ENCODE data around the gene DLG5.

DLG5 gene

DNA sequence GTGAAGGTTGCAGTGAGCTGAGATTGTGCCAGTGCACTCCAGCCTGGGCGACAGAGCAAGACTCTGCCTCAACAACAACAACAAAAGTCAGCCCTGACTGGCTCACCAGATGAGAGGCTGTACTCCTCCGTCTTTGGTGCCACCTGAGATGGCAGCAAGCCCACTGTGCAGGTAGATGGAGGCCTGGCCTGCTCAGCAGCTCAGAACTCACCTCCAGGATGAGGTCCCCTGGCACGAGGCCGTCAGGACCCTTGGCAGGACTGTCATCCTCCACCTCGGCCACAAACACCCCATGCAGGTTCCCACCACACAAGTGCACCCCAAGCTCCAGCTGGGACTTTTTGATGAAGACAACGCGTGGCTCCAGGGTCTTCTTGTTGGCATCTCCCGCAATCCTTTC is 117.2 kb downstream of the DLG5 start:
- H3K4me3 ChIP-seq (ENCODE audit: low read length), result no peak overlapping the region
- H3K27me3 ChIP-seq (ENCODE audit: control insufficient read depth, insufficient read depth, low read length), result no peaks in the 10 kb centered on the region
- no peak overlapping the region for H3K9ac ChIP-seq (ENCODE audit: low read length)
- H3K4me1 ChIP-seq (ENCODE audit: control insufficient read depth, insufficient read depth, low read length), result no peaks in the 10 kb centered on the region
- no peak overlapping the region for H3K27ac ChIP-seq (ENCODE audit: low read depth, low read length)
- H3K36me3 ChIP-seq (ENCODE audit: control insufficient read depth, insufficient read depth, low read length), result peaks cover 49% of the 10 kb centered on the region

DNA sequence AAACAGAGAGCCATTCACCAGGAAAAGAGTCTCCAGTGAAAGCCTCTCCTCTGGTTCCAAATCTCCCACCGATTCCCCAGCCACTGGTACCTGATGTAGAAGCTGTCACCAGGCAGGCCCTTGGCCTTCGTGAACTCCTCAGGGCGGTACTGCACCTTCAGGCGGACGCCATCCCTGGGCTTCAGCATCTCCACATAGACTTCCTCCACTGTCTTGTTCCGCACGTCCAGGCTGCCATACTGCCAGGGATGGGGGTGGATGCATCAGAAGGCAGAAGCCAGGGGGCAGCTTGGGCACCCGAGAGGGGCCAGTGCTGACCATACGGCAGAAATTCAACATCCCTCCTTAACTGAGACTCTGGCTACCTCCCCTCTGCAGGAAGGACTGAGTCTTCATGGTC is 118.8 kb downstream of the DLG5 start:
- H3K27me3 ChIP-seq (ENCODE audit: control insufficient read depth, insufficient read depth, low read length), result no peaks in the 10 kb centered on the region
- no peak overlapping the region for H3K27ac ChIP-seq (ENCODE audit: low read depth, low read length)
- no peak overlapping the region for H3K4me3 ChIP-seq (ENCODE audit: low read length)
- H3K36me3 ChIP-seq (ENCODE audit: control insufficient read depth, insufficient read depth, low read length), result peaks cover 49% of the 10 kb centered on the region
- H3K4me1 ChIP-seq (ENCODE audit: control insufficient read depth, insufficient read depth, low read length), result no peaks in the 10 kb centered on the region
- no peak overlapping the region for H3K9ac ChIP-seq (ENCODE audit: low read length)

DNA sequence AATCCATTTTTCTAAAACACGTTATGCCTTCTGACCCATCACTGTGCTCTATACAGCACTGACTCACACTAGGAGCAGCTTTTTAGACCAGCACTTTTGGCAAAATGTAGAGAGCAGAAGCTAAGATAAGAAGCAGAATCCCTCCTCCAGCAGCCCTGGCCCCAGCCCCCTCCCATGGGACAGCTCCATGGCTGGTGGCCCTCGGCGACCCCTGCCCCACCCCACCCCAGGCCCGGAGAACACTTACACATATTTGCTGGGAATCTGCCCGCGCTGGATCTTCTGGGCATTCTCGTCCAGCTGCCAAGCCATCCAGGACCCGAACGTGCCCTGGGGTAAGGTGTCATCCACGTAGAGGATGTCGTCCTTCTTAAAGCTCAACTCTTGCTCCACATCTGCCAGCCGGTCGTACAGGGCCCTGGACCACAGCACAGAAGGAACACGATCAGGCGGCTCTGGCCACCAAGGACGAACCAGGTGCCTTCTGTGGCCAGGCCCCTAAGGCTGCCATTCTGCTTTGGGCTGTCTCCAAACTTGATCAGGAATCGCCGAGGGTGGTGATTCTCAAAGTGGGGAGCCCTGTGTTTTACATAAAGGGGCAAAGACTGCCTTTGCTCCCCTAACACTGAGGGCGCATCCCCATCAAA is 119.9 kb downstream of the DLG5 start:
- Histone ChIP-seq H3K27me3 (ENCODE audit: control insufficient read depth, insufficient read depth, low read length) (no peaks in the 10 kb centered on the region), H3K4me3 (ENCODE audit: low read length) (no peak overlapping the region), H3K9ac (ENCODE audit: low read length) (no peak overlapping the region), H3K4me1 (ENCODE audit: control insufficient read depth, insufficient read depth, low read length) (no peaks in the 10 kb centered on the region), H3K27ac (ENCODE audit: low read depth, low read length) (no peak overlapping the region), H3K36me3 (ENCODE audit: control insufficient read depth, insufficient read depth, low read length) (peaks cover 43% of the 10 kb centered on the region)

DNA sequence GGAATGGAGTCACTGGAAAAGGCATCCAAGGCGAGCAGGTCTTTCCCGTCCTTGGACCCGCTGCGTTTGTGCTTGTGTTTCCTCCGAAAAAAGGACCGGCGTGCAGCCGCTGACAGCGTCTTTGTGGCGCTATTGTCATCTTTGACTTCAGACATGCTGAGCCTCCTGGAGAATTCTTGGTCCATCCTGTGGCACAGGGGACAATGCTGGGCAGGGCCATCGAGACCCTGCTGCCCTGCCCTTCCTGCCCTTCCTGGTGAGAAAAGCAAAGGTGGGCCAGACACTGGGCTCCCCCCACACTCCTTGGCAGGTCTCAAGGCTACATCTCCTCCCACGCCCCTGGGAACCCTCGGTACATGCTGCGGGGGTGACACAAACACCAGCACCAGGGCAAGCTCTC is 120.9 kb downstream of the DLG5 start:
- no peak overlapping the region for H3K4me3 ChIP-seq (ENCODE audit: low read length)
- H3K27ac ChIP-seq (ENCODE audit: low read depth, low read length), result no peak overlapping the region
- peaks cover 37% of the 10 kb centered on the region for H3K36me3 ChIP-seq (ENCODE audit: control insufficient read depth, insufficient read depth, low read length)
- H3K27me3 ChIP-seq (ENCODE audit: control insufficient read depth, insufficient read depth, low read length), result no peaks in the 10 kb centered on the region
- H3K4me1 ChIP-seq (ENCODE audit: control insufficient read depth, insufficient read depth, low read length), result no peaks in the 10 kb centered on the region
- H3K9ac ChIP-seq (ENCODE audit: low read length), result no peak overlapping the region

DNA sequence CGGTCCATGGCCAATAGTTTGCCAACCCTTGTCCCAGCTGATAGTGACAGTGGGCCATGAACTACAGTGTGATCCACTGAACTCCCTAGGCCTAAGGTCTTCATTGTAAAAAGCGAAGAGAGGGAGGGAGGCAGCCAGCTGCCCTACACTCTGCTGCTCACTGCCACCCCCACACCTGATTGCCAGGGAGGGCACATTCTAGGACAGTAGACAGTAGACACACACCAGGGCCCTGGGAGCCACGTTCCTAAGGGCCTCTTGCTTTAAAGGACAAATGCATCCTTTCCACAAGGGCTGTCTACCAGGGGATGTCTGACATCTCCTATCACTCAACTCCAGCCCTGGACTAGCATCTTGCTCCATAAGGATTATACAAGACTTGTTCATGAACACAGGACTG is 122.2 kb downstream of the DLG5 start:
- H3K27ac ChIP-seq (ENCODE audit: low read depth, low read length), result no peak overlapping the region
- H3K4me1 ChIP-seq (ENCODE audit: control insufficient read depth, insufficient read depth, low read length), result no peaks in the 10 kb centered on the region
- H3K36me3 ChIP-seq (ENCODE audit: control insufficient read depth, insufficient read depth, low read length), result peaks cover 28% of the 10 kb centered on the region
- H3K27me3 ChIP-seq (ENCODE audit: control insufficient read depth, insufficient read depth, low read length), result no peaks in the 10 kb centered on the region
- H3K4me3 ChIP-seq (ENCODE audit: low read length), result no peak overlapping the region
- no peak overlapping the region for H3K9ac ChIP-seq (ENCODE audit: low read length)

DNA sequence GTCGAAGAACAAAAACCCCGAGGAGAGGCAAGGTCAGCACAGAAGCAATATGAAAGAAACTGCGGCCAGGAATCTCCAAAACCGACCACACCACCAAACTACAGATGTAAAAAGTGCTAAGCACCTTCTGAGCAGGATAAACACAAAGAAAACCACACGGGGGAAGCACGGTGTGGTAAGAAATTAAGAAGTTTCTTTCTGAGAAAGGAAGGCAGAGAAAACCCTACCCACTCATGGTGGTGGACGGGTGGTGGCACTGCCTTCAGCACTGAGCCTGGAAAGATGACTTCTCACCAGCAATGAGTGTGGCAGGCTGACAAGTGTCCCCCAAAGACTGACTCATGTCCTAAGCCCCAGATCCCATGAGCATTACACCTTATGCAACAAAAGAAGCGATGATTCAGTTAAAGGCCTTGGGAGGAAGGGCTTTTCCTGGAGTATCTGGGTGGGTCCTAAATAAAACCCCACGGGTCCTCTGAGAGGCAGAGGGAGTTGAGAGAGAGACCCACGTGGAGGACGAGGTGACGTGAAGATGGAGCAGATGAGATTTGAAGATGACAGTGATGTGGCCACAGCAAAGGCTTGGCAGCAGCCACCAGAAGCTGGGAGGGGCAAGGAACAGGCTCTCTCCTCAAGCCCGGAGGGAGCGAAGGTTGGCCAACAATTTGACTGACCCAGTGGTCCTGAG is 124.9 kb downstream of the DLG5 start:
- Histone ChIP-seq H3K9ac (ENCODE audit: low read length) (no peak overlapping the region), H3K4me1 (ENCODE audit: control insufficient read depth, insufficient read depth, low read length) (no peaks in the 10 kb centered on the region), H3K4me3 (ENCODE audit: low read length) (no peak overlapping the region), H3K27ac (ENCODE audit: low read depth, low read length) (no peak overlapping the region), H3K27me3 (ENCODE audit: control insufficient read depth, insufficient read depth, low read length) (no peaks in the 10 kb centered on the region), H3K36me3 (ENCODE audit: control insufficient read depth, insufficient read depth, low read length) (peaks cover 25% of the 10 kb centered on the region)

DNA sequence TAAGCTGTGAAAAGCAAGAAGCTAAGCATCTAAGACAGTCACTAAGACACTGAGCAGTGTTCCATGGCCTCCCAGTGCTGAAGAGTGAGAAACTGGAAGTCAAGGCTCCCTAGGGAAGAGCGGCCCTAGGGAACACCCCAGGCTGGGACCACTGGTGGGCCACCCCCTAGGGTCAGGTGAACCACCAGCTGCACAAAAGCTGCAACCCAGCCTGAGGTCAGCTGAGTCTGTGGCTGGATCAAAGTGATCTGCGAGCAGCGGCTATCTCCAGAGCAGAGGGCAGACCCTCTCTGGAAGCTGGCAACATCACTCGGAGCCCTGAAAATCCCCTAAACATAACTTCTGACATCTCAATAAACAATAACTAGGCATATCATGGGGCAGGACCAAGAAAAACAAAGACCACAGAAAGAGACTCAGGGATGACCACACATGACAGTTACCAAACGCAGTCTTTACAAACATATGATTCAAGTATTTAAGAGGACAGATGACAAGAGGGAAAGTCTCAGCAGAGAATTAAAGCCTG is 125.8 kb downstream of the DLG5 start:
- H3K4me3 ChIP-seq (ENCODE audit: low read length), result no peak overlapping the region
- peaks cover 31% of the 10 kb centered on the region for H3K36me3 ChIP-seq (ENCODE audit: control insufficient read depth, insufficient read depth, low read length)
- no peaks in the 10 kb centered on the region for H3K4me1 ChIP-seq (ENCODE audit: control insufficient read depth, insufficient read depth, low read length)
- H3K27ac ChIP-seq (ENCODE audit: low read depth, low read length), result no peak overlapping the region
- H3K9ac ChIP-seq (ENCODE audit: low read length), result no peak overlapping the region
- H3K27me3 ChIP-seq (ENCODE audit: control insufficient read depth, insufficient read depth, low read length), result no peaks in the 10 kb centered on the region

DNA sequence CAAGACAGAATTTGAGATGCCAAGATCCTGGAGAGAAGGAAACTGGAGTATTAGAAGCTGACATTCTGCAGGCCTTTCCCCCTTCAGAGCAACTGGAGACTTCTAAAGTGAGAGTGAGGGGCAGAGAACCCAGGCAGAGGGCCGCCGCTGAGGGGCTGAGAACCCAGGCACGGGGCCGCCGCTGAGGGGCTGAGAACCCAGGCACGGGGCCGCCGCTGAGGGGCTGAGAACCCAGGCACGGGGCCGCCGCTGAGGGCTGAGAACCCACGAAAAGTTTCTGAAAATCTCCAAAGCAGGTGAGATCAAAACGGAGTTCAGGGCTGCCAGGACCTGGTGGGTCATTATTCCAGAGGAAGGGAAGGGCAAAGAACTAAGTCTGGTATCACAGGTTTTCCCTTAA is 126.2 kb downstream of the DLG5 start:
- H3K27ac ChIP-seq (ENCODE audit: low read depth, low read length), result no peak overlapping the region
- H3K27me3 ChIP-seq (ENCODE audit: control insufficient read depth, insufficient read depth, low read length), result no peaks in the 10 kb centered on the region
- H3K4me1 ChIP-seq (ENCODE audit: control insufficient read depth, insufficient read depth, low read length), result no peaks in the 10 kb centered on the region
- peaks cover 35% of the 10 kb centered on the region for H3K36me3 ChIP-seq (ENCODE audit: control insufficient read depth, insufficient read depth, low read length)
- H3K9ac ChIP-seq (ENCODE audit: low read length), result no peak overlapping the region
- no peak overlapping the region for H3K4me3 ChIP-seq (ENCODE audit: low read length)

DNA sequence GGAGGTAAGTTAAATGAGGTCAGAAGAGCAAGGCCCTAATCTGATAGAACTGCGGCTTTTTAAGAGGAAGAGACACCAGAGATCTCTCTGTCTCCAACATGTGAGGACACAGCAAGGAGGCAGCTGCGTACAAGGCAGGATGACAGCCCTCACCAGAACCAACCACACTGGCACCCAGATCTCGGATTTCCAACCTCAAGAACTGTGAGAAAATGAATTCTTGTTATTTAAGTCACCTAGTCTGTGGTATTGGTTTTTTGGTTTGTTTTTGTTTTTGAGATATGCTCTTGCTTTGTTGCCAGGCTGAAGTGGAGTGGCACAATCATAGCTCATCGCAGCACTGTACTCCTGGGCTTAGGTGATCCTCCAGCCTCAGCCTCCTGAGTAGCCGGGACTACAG is 127.2 kb downstream of the DLG5 start:
- Histone ChIP-seq H3K4me1 (ENCODE audit: control insufficient read depth, insufficient read depth, low read length) (no peaks in the 10 kb centered on the region), H3K4me3 (ENCODE audit: low read length) (no peak overlapping the region), H3K27ac (ENCODE audit: low read depth, low read length) (no peak overlapping the region), H3K9ac (ENCODE audit: low read length) (no peak overlapping the region), H3K36me3 (ENCODE audit: control insufficient read depth, insufficient read depth, low read length) (peaks cover 38% of the 10 kb centered on the region), H3K27me3 (ENCODE audit: control insufficient read depth, insufficient read depth, low read length) (no peaks in the 10 kb centered on the region)

DNA sequence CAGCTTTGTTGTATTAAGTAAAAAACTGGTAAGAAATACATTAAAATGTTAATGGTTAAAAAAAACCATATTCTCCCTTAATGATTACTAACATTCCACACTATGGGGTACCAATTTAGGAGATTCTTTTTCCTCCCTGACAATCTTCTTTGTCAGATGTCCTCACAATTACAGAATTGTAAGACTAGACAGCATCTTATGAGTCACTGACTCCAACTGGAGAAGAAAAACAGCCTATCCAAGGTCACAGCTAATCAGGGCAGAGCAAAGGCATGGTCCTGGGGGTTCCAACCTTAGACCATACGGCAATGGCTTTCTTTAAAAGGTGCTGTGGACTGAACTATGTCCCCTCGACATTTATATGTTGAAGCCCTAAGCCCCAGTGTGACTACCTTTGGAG is 127.6 kb downstream of the DLG5 start:
- Histone ChIP-seq H3K36me3 (ENCODE audit: control insufficient read depth, insufficient read depth, low read length) (peaks cover 38% of the 10 kb centered on the region), H3K27me3 (ENCODE audit: control insufficient read depth, insufficient read depth, low read length) (no peaks in the 10 kb centered on the region), H3K27ac (ENCODE audit: low read depth, low read length) (no peak overlapping the region), H3K4me1 (ENCODE audit: control insufficient read depth, insufficient read depth, low read length) (no peaks in the 10 kb centered on the region), H3K4me3 (ENCODE audit: low read length) (no peak overlapping the region), H3K9ac (ENCODE audit: low read length) (no peak overlapping the region)

DNA sequence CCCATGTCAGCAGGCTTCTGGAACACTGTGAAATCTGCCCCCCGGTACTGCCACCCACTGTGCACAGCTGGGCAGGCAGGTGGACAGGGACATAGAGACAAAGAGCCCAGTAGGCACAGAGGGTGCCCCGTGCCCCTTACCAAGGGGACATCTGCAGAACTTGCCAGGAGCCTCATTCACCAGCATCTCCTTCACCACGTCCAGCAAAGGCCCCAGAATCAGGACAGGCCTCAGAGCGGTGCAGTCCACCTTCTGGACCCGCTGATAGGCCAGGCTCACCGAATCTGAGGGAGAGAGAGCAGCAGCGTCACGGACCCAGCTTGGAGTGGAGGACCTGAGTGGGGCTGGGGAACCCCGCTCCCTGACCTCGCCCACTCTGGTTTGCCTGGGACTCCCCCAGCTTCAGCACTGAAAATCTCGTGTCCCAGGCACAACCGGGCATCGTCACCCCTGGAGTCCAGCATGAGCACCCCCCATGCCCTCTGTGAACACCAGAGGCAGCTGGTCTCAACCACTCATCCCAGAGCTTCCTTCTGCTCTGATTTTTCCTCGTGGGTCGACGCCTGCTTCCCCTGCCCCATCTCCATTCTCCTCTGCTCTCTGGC is 130.1 kb downstream of the DLG5 start:
- Histone ChIP-seq H3K27me3 (ENCODE audit: control insufficient read depth, insufficient read depth, low read length) (no peaks in the 10 kb centered on the region), H3K4me1 (ENCODE audit: control insufficient read depth, insufficient read depth, low read length) (no peaks in the 10 kb centered on the region), H3K9ac (ENCODE audit: low read length) (no peak overlapping the region), H3K27ac (ENCODE audit: low read depth, low read length) (no peak overlapping the region), H3K4me3 (ENCODE audit: low read length) (no peak overlapping the region), H3K36me3 (ENCODE audit: control insufficient read depth, insufficient read depth, low read length) (peaks cover 42% of the 10 kb centered on the region)

DNA sequence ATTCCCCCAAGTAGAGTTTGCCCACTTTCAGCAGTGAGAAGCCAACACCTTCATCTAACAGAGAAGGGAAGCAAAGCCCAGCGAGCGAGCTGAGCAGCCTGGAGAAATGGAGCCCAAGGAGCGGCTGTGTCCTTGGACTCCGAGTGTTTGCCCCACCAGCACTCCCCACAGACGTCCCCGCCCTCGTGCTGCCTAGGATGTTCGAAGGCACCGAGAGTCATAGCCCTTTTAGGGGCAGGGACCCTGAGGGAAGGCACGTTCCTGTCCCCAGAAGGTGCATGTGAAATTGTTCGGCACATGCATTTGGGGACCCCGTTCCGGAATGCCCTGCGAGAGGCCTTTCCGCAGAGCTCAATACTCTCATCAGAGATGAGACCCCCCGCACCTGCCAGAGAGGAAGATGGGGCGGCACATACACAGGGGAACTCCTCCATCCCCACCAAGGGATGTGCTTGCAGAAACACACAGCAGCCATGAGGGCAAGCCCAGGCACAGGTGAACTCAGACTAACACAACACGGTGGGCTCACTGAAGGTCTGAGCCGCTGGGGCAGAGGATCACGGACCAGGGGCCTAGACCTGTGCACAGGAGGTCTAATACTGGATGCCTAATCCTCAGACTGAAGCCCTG is 131.0 kb downstream of the DLG5 start:
- Histone ChIP-seq H3K9ac (ENCODE audit: low read length) (no peak overlapping the region), H3K36me3 (ENCODE audit: control insufficient read depth, insufficient read depth, low read length) (peaks cover 40% of the 10 kb centered on the region), H3K27me3 (ENCODE audit: control insufficient read depth, insufficient read depth, low read length) (no peaks in the 10 kb centered on the region), H3K27ac (ENCODE audit: low read depth, low read length) (no peak overlapping the region), H3K4me1 (ENCODE audit: control insufficient read depth, insufficient read depth, low read length) (no peaks in the 10 kb centered on the region), H3K4me3 (ENCODE audit: low read length) (no peak overlapping the region)

Measured in rectal smooth muscle tissue (tissue), 1 donor.